Bronchial epithelial cell (primary cell): ENCODE results near the gene EDRF1. TPM values are rescaled to one million over a fixed set of nuclear protein-coding genes. Genes with fewer than 3 reads are reported as not detected.

ENCODE experiments used
- DNase-seq: peaks from one replicate; pipeline ENCODE4 v3.0.0-alpha.2; 2010; ENCODE audit warnings: low read depth
- FAIRE-seq: peaks from 2 replicates; lab custom pipeline; 2011; peaks lifted over from hg19 to GRCh38; lab: Jason Lieb, UNC
- H3K27me3 ChIP-seq: 2 replicates; pipeline ENCODE4 v1.5.1; 2011; ENCODE audit warnings: low read length; ENCODE audit not compliant: control insufficient read depth, insufficient read depth
- H3K36me3 ChIP-seq: 2 replicates; pipeline ENCODE4 v1.5.1; 2011; ENCODE audit warnings: low read length; ENCODE audit not compliant: control insufficient read depth, insufficient read depth
- H3K4me3 ChIP-seq: 2 replicates; pipeline ENCODE4 v1.5.1; 2011; ENCODE audit warnings: mild to moderate bottlenecking, low read depth, low read length, control low read depth
- total RNA-seq: library from RNA; depleted of rRNA; stranded (reverse); fragments of >200 nt; gene quantifications from 2 replicates; pipeline ENCODE4 v1.2.1, GENCODE V29; 2014
- TF ChIP-seq, protein P1 (sequence below): IDR thresholded peaks from 2 replicates; pipeline ENCODE4 v1.5.1; 2011; ENCODE audit warnings: mild to moderate bottlenecking, moderate library complexity, low read length, control low read depth, inconsistent platforms; ENCODE audit not compliant: insufficient read depth, severe bottlenecking

EDRF1 gene
- total RNA-seq, 1 donor from 2014 or later: 15.5 TPM

DNA sequence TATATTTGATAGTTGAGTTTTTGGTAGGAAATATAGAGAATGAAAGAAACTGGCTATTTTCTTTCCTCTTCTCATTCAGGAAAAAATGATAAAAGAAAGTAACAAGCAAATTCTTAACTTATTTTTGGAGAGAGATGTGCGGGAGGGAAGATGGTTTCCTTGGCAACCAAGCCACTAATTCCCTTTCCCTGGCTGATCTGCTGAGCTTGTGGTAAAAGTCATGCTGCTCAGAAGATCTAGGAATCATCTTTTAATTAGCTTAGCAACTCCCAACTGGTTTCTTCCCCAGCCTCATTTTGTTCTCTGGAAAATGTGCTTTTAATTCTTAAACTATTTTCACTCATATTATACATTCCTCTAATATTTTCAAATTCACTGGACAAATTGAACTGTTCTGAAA is 91.7 kb downstream of the EDRF1 start:
- DNase-seq (no peak), FAIRE-seq (no peak)
- no peak overlapping the region for H3K4me3 ChIP-seq
- H3K36me3 ChIP-seq: peaks cover 13% of the 10 kb centered on the region
- TF ChIP-seq, protein P1, sequence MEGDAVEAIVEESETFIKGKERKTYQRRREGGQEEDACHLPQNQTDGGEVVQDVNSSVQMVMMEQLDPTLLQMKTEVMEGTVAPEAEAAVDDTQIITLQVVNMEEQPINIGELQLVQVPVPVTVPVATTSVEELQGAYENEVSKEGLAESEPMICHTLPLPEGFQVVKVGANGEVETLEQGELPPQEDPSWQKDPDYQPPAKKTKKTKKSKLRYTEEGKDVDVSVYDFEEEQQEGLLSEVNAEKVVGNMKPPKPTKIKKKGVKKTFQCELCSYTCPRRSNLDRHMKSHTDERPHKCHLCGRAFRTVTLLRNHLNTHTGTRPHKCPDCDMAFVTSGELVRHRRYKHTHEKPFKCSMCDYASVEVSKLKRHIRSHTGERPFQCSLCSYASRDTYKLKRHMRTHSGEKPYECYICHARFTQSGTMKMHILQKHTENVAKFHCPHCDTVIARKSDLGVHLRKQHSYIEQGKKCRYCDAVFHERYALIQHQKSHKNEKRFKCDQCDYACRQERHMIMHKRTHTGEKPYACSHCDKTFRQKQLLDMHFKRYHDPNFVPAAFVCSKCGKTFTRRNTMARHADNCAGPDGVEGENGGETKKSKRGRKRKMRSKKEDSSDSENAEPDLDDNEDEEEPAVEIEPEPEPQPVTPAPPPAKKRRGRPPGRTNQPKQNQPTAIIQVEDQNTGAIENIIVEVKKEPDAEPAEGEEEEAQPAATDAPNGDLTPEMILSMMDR: no peak
- H3K27me3 ChIP-seq: no peaks in the 10 kb centered on the region

GRCh38 chr10:125812128-125812750 is 92.7 kb downstream of the EDRF1 start:
- Histone ChIP-seq H3K4me3 (no peak overlapping the region), H3K36me3 (peaks cover 10% of the 10 kb centered on the region), H3K27me3 (no peaks in the 10 kb centered on the region)
- TF ChIP-seq, protein P1: no peak
- DNase-seq (no peak), FAIRE-seq (no peak)

Other genes with a start within 250 kb of the EDRF1 start
- gene TEX36, start 36.5 kb upstream of the EDRF1 start, total RNA-seq: not detected in 2 replicates
- not detected in 2 replicates for gene MMP21, start 56.1 kb downstream of the EDRF1 start, total RNA-seq
- 17.4 and 20.5 TPM in 2 replicates for gene UROS, start 103.5 kb downstream of the EDRF1 start, total RNA-seq
- gene BCCIP, start 103.8 kb downstream of the EDRF1 start, total RNA-seq: 39.4 and 56.1 TPM in 2 replicates
- 34.4 and 37.6 TPM in 2 replicates for gene DHX32, start 161.6 kb downstream of the EDRF1 start, total RNA-seq
- gene FANK1, start 176.9 kb downstream of the EDRF1 start, total RNA-seq: 2.1 and 5.2 TPM in 2 replicates